Esophagus squamous epithelium (tissue), 5 donors: ENCODE results near the gene KNDC1. TPM values are rescaled to one million over a fixed set of nuclear protein-coding genes. Genes with fewer than 3 reads are reported as not detected.

ENCODE experiments used
- DNase-seq: peaks from one replicate; lab custom pipeline; 2025; lab: John Stamatoyannopoulos, UW
- H3K27ac ChIP-seq, 4 donors: fragments of 200-600 bp; sonication (generic); one replicate each; pipeline ENCODE4 v1.5.1; 2016 to 2019; ENCODE audit warnings: mild to moderate bottlenecking in 1 of 4
- H3K27me3 ChIP-seq, 4 donors: fragments of 200-600 bp; sonication (generic); 1 replicate in 3 of 4; 2 replicates in 1 of 4; pipeline versions ENCODE4 v1.5.1 to v1.6.0; 2017 to 2021; ENCODE audit warnings: antibody characterized with exemption in 1 of 4
- H3K36me3 ChIP-seq, 3 donors: fragments of 200-600 bp; sonication (generic); one replicate each; pipeline ENCODE4 v1.5.1; 2016 to 2019
- H3K4me1 ChIP-seq, 3 donors: fragments of 200-600 bp; sonication (generic); one replicate each; pipeline ENCODE4 v1.5.1; 2017 to 2019
- H3K4me3 ChIP-seq, 4 donors: fragments of 200-600 bp; sonication (generic); 1 replicate in 3 of 4; 2 replicates in 1 of 4; pipeline ENCODE4 v1.5.1; 2016 to 2019; ENCODE audit warnings: mild to moderate bottlenecking in 2 of 4, moderate library complexity in 1 of 4
- H3K9me3 ChIP-seq, 3 donors: fragments of 200-600 bp; sonication (generic); one replicate each; pipeline ENCODE4 v1.5.1; 2016 to 2019
- POLR2A ChIP-seq, 4 donors: fragments of 450-650 bp; IDR thresholded peaks; one replicate each; pipeline ENCODE4 v1.6.1; 2017; ENCODE audit warnings: antibody characterized with exemption in 4 of 4, mild to moderate bottlenecking in 4 of 4, moderate library complexity in 3 of 4
- WGBS, 2 donors: methylation state at CpG; one replicate each; pipeline ENCODE4 v1.1.5; 2018; 5-methylcytosine and 5-hydroxymethylcytosine counted together
- intact Hi-C: fragments of 100-400 bp; cut with DNase I; formaldehyde crosslinking; loops from one replicate; pipeline ENCODE4 v1.15.0; 2022
- total RNA-seq, 4 donors: library from RNA; depleted of rRNA; stranded (reverse); fragments of >200 nt; gene quantifications; one replicate each; pipeline ENCODE4 v1.1.0, GENCODE V29; 2016
- TF ChIP-seq, protein P1 (sequence below), 6 experiments: fragments of 450-650 bp in 4 of 6; fragments of 200-600 bp in 2 of 6; sonication (generic) in 2 of 6; IDR thresholded peaks; one replicate each; pipeline ENCODE4 v1.5.1; 2016 to 2019; ENCODE audit warnings: antibody characterized with exemption in 6 of 6, mild to moderate bottlenecking in 4 of 6, moderate library complexity in 4 of 6
- donor health status: DM: yes; HTN: yes; CAD: no.

KNDC1 gene
- total RNA-seq, 4 donors from 2014 or later = 0.19 to 0.64 (median 0.53) TPM; not detected in 1

DNA sequence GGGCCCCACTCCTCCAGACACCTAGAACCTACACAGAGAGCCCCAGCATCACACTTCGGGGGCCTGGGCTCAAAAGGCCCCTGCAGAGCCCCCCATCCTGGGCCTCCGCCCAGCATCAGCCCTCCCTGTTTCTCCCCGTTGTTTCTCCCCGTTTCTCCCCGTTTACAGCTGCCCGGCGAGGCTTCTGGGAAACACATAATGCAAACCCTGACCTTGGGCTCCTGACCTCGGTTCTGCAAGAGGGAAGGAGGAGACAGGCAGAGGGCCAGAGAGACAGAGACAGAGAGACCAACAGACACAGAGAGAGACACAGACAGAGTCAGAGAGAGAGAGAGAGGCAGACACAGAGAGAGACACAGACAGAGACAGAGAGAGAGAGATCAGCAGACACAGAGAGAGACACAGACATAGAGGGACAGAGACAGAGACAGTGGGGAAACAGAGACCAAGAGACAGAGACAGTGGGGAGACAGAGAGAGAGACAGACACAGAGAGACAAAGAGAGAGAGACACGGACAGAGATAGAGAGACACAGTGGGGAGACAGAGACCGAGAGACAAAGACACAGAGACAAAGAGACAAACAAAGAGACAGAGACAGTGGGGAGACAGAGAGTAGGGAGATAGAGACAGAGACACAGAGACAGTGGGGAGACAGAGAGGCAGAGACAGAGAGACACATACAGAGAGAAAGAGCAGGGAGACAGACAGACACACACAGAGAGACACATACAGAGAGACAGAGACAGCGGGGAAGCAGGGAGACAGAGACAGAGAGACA, 90.1 kb downstream of the KNDC1 start:
- H3K27ac ChIP-seq = no peak overlapping the region
- WGBS, 2 donors = 52 to 63% methylated on average over 6 to 9 of the region's 11 CpGs
- intact Hi-C loops = no loop called here

DNA sequence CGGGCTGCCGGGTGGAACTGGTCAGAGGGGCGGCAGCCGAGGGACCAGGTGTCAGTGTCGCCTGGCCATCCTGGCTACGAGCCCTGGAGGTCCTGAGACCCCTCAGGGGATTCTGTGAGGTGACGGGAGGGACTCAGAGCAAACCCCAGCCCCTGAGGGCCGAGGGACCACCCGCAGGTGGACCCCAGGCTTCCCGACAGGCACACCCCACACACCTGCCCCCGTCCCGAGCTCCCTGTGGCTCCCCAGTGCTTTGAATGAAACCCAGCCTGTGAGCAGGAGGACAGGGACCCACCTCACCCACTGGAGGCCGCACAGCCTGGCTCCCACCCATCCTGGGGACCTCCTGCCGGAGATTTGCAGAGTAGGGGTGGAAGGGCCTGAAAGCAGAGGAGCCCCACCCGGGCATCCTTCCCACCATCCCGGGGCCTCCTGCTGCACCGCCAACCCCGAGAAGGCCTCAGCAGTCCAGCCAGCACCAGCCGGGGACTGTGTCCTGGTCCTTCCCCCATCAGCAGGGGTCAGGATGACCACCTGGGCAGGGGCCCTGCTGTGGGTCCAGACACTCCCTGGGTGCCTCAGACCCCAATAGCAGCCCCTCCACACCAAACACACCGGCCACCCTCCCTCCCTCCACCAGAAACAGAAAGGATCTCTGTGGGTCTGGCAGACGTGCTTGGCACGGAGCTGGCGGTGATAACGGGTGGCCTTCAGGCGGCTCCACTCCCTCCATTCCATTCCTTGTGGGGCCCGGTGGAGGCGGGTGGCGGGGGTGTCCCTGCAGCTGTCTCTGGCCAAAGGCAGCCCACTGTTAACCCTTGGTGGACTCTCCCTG, 91.6 kb downstream of the KNDC1 start:
- no peaks in the 10 kb centered on the region for H3K36me3 ChIP-seq
- peaks cover 0 to 64% (median 0%) of the 10 kb centered on the region in 4 donors for H3K27me3 ChIP-seq
- H3K4me1 ChIP-seq = no peaks in the 10 kb centered on the region
- H3K4me3 ChIP-seq = no peak overlapping the region
- H3K9me3 ChIP-seq = no peaks in the 10 kb centered on the region
- TF ChIP-seq, protein P1, sequence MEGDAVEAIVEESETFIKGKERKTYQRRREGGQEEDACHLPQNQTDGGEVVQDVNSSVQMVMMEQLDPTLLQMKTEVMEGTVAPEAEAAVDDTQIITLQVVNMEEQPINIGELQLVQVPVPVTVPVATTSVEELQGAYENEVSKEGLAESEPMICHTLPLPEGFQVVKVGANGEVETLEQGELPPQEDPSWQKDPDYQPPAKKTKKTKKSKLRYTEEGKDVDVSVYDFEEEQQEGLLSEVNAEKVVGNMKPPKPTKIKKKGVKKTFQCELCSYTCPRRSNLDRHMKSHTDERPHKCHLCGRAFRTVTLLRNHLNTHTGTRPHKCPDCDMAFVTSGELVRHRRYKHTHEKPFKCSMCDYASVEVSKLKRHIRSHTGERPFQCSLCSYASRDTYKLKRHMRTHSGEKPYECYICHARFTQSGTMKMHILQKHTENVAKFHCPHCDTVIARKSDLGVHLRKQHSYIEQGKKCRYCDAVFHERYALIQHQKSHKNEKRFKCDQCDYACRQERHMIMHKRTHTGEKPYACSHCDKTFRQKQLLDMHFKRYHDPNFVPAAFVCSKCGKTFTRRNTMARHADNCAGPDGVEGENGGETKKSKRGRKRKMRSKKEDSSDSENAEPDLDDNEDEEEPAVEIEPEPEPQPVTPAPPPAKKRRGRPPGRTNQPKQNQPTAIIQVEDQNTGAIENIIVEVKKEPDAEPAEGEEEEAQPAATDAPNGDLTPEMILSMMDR (IDR thresholded peaks at IDR 0.05) = no peak
- TF ChIP-seq POLR2A (IDR thresholded peaks at IDR 0.05) = no peak
- no peak overlapping the region for H3K27ac ChIP-seq
- WGBS, 2 donors = 65% methylated on average over 5 of the region's 28 CpGs; no CpG with 5 or more reads in 1 of the 2 donors
- intact Hi-C loops = no loop called here
- DNase-seq = no peak

More for the DNA sequence above, 90.1 kb downstream of the KNDC1 start:
- H3K4me1 ChIP-seq = peaks cover 0 to 4% (median 0%) of the 10 kb centered on the region in 3 donors
- no peak for DNase-seq
- no peak for TF ChIP-seq POLR2A (IDR thresholded peaks at IDR 0.05)
- TF ChIP-seq, protein P1 (IDR thresholded peaks at IDR 0.05) = no peak
- peaks cover 0 to 78% (median 4%) of the 10 kb centered on the region in 4 donors for H3K27me3 ChIP-seq
- H3K36me3 ChIP-seq = no peaks in the 10 kb centered on the region
- no peak overlapping the region for H3K4me3 ChIP-seq
- no peaks in the 10 kb centered on the region for H3K9me3 ChIP-seq

DNA sequence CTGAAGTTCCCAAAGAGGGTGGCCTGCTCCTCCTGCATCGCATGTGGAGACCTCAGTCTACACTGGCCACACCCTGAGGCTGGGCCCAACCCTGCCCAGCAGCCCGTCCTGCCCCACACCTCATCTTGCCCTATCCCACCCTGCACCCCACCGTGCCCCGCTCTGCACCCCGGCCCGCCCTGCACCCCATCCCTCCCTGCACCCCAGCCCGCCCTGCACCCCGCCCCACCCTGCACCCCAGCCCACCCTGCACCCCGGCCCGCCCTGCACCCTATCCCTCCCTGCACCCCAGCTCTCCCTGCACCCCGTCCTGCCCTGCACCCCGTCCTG, 92.2 kb downstream of the KNDC1 start:
- no peaks in the 10 kb centered on the region for H3K9me3 ChIP-seq
- no peaks in the 10 kb centered on the region for H3K36me3 ChIP-seq
- TF ChIP-seq, protein P1 (IDR thresholded peaks at IDR 0.05) = no peak
- no peak for TF ChIP-seq POLR2A (IDR thresholded peaks at IDR 0.05)
- no peak for DNase-seq
- 39 to 84% methylated on average over 2 to 8 of the region's 12 CpGs for WGBS, 2 donors
- no peak overlapping the region for H3K27ac ChIP-seq
- H3K4me3 ChIP-seq = no peak overlapping the region
- H3K4me1 ChIP-seq = peaks cover 2 to 3% (median 3%) of the 10 kb centered on the region in 3 donors
- intact Hi-C loops = no loop called here
- H3K27me3 ChIP-seq = peaks cover 0 to 58% (median 0%) of the 10 kb centered on the region in 4 donors

DNA sequence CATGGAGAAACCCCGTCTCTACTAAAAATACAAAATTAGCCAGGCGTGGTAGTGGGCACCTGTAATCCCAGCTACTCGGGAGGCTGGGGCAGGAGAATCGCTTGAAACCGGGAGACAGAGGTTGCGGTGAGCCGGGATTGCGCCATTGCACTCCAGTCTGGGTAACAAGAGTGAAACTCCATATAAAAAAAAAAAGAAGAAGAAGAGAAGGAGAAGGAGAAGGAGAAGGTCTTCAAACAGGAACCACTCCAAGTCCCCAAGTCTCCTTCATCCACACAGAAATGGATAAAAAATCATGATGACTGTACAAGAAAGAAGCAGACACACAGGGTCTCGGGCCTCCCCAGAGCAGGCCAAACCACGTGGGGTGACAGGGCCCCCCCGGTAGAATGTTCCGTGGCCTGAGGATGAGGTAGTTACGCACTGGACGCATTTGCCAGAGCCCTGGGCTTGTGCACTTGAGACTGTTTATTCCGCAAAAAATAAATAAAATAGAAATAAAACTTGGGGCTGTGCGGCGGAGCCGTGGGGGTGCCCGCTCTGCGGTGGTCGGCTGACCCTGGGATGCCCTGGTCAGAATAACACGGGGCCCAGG, 93.4 kb downstream of the KNDC1 start:
- Histone ChIP-seq H3K9me3 (no peaks in the 10 kb centered on the region), H3K27me3 (peaks cover 0 to 45% (median 0%) of the 10 kb centered on the region in 4 donors), H3K36me3 (no peaks in the 10 kb centered on the region), H3K4me3 (no peak overlapping the region), H3K4me1 (peaks cover 15 to 16% (median 15%) of the 10 kb centered on the region in 3 donors), H3K27ac (no peak overlapping the region)
- TF ChIP-seq, protein P1 (IDR thresholded peaks at IDR 0.05) = no peak
- TF ChIP-seq POLR2A (IDR thresholded peaks at IDR 0.05) = no peak
- 76 to 83% methylated on average over 22 of the region's 22 CpGs for WGBS, 2 donors
- intact Hi-C loops = no loop called here
- no peak for DNase-seq
